D721Med (cell line): Measurements from ENCODE around the gene ZNF107.

Source experiments
- DNase-seq: peaks from one replicate; pipeline ENCODE4 v3.0.0; 2011; ENCODE audit warnings: low spot score; ENCODE audit not compliant: insufficient read length
- FAIRE-seq: peaks from 2 replicates; lab custom pipeline; 2011; peaks lifted over from hg19 to GRCh38; lab: Jason Lieb, UNC
- TF ChIP-seq, protein P1 (sequence below): IDR thresholded peaks from 2 replicates; pipeline ENCODE4 v1.5.1; 2012; ENCODE audit warnings: mild to moderate bottlenecking, control low read depth; ENCODE audit not compliant: insufficient read depth; ENCODE audit errors: missing control alignments

The ZNF107 gene

DNA sequence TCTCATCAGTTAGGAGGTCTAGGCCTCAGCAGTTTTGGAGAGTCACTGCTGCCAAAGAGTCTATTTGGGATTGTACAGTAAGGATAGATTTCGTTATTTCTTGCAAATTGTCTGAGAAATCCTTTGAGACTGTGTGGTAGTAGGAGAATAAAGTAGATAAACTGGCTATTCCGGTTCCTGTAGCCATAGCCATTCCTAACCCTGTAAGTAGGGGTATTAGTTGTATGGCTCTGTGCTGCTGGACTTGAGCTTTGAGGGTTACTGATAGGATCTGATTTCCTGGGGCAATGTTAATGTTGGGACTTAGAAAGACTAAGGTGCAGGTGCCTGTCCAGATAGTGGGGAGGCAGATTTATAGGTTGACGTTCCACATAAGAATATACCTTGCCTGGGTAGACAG lies 92.2 kb downstream of the ZNF107 start:
- TF ChIP-seq, protein P1, sequence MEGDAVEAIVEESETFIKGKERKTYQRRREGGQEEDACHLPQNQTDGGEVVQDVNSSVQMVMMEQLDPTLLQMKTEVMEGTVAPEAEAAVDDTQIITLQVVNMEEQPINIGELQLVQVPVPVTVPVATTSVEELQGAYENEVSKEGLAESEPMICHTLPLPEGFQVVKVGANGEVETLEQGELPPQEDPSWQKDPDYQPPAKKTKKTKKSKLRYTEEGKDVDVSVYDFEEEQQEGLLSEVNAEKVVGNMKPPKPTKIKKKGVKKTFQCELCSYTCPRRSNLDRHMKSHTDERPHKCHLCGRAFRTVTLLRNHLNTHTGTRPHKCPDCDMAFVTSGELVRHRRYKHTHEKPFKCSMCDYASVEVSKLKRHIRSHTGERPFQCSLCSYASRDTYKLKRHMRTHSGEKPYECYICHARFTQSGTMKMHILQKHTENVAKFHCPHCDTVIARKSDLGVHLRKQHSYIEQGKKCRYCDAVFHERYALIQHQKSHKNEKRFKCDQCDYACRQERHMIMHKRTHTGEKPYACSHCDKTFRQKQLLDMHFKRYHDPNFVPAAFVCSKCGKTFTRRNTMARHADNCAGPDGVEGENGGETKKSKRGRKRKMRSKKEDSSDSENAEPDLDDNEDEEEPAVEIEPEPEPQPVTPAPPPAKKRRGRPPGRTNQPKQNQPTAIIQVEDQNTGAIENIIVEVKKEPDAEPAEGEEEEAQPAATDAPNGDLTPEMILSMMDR, result no peak
- FAIRE-seq (no peak), DNase-seq (no peak)
